Hepatocyte (in vitro differentiated cells): ENCODE data around the gene COL28A1.

Experiments used
- CTCF ChIP-seq: fragments of 200-600 bp; sonication (generic); IDR thresholded peaks from 2 replicates; pipeline ENCODE4 v1.5.1; 2016; ENCODE audit warnings: antibody characterized with exemption, mild to moderate bottlenecking; ENCODE audit not compliant: poor library complexity
- EZH2phosphoT487 ChIP-seq: fragments of 200-600 bp; sonication (generic); IDR thresholded peaks from one replicate; pipeline ENCODE4 v1.6.1; 2018; ENCODE audit warnings: antibody characterized with exemption, mild to moderate bottlenecking, low read depth, moderate library complexity; ENCODE audit not compliant: unreplicated experiment, severe bottlenecking

- TF ChIP-seq CTCF, result no peak
- TF ChIP-seq EZH2phosphoT487, result no peak
Measured at GRCh38 chr7:7519528-7519927, 16.1 kb downstream of the COL28A1 start.
